Lower lobe of right lung (tissue), 2 donors: ENCODE results near the gene PGA4. TPM values are rescaled to one million over a fixed set of nuclear protein-coding genes. Genes with fewer than 3 reads are reported as not detected.
"Not testable (repeated sequence)": the region's sequence is repeated elsewhere in the genome, so short reads cannot be mapped to it uniquely, and the experiment has no call there.

Experiments used
- ATAC-seq, 2 donors: fragments of 200-7000 bp; cut with Tn5 transposase; one replicate each; pipeline ENCODE4 v1.9.1; 2020 to 2022; ENCODE audit warnings: mild to moderate bottlenecking in 2 of 2, moderate library complexity in 2 of 2
- DNase-seq: peaks from one replicate; pipeline ENCODE4 v3.0.0-alpha.2; 2020
- H3K27ac ChIP-seq: fragments of 200-600 bp; one replicate; pipeline ENCODE4 v1.8.0; 2022
- H3K27me3 ChIP-seq: fragments of 200-600 bp; one replicate; pipeline ENCODE4 v1.8.0; 2022; ENCODE audit warnings: low read depth
- H3K36me3 ChIP-seq: fragments of 200-600 bp; one replicate; pipeline ENCODE4 v1.8.0; 2022; ENCODE audit warnings: mild to moderate bottlenecking
- H3K4me1 ChIP-seq: fragments of 200-600 bp; one replicate; pipeline ENCODE4 v1.8.0; 2022
- H3K4me3 ChIP-seq: fragments of 200-600 bp; one replicate; pipeline ENCODE4 v1.8.0; 2022; ENCODE audit warnings: mild to moderate bottlenecking
- H3K9me3 ChIP-seq: fragments of 200-600 bp; one replicate; pipeline ENCODE4 v1.8.0; 2022
- intact Hi-C: fragments of 100-400 bp; cut with DNase I; formaldehyde crosslinking; loops from one replicate; pipeline ENCODE4 v1.11.0; 2022
- total RNA-seq: library from RNA; stranded (reverse); fragmentation: NEBNext Ultra II Directional; extraction: Animal tissue kit (Norgen Biotek cat#: 25700); gene quantifications from one replicate; pipeline ENCODE4 v1.2.1, GENCODE V29; 2021
- TF ChIP-seq, protein P1 (sequence below): fragments of 200-600 bp; IDR thresholded peaks from one replicate; pipeline ENCODE4 v1.8.0; 2022; ENCODE audit warnings: antibody characterized with exemption, mild to moderate bottlenecking
- donor health status: DM: no; HTN: yes; CAD: no; lungs with severe emphysema.

The PGA4 gene
- total RNA-seq, 1 donor from 2014 or later: 0.83 TPM

GRCh38 chr11:61245284-61245964 lies 23.3 kb downstream of the PGA4 start:
- DNase-seq, H3K9me3 ChIP-seq, intact Hi-C loops, H3K36me3 ChIP-seq, H3K27ac ChIP-seq, H3K4me3 ChIP-seq, H3K4me1 ChIP-seq, H3K27me3 ChIP-seq, ATAC-seq: not testable (repeated sequence)

- DNase-seq, H3K27me3 ChIP-seq, H3K4me1 ChIP-seq, H3K9me3 ChIP-seq, H3K27ac ChIP-seq, intact Hi-C loops, H3K36me3 ChIP-seq, ATAC-seq, H3K4me3 ChIP-seq: not testable (repeated sequence)
Measured at GRCh38 chr11:61248071-61248470, 25.9 kb downstream of the PGA4 start.

DNA sequence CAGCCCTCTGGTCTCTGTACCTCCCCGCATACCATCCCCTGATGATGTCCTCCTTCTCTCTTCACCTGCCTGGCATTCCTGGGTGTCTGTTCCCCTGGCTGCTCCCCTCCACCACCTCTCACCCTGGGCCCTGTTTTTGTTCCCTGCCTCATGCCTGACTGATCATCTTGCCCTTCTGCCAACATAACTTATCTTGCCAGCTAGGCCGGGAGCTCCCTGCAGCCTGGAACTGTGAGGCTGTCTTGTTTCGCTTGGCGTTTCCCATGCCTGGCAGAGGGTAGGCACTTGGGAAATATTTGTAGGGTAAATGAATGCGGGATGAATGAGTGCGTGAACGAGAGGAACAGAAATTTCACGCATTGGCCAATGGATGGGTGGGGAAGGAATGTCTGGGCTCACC lies 27.1 kb downstream of the PGA4 start:
- H3K27me3 ChIP-seq, H3K36me3 ChIP-seq, intact Hi-C loops, H3K4me3 ChIP-seq, H3K4me1 ChIP-seq, H3K27ac ChIP-seq, ATAC-seq, DNase-seq, H3K9me3 ChIP-seq: not testable (repeated sequence)

DNA sequence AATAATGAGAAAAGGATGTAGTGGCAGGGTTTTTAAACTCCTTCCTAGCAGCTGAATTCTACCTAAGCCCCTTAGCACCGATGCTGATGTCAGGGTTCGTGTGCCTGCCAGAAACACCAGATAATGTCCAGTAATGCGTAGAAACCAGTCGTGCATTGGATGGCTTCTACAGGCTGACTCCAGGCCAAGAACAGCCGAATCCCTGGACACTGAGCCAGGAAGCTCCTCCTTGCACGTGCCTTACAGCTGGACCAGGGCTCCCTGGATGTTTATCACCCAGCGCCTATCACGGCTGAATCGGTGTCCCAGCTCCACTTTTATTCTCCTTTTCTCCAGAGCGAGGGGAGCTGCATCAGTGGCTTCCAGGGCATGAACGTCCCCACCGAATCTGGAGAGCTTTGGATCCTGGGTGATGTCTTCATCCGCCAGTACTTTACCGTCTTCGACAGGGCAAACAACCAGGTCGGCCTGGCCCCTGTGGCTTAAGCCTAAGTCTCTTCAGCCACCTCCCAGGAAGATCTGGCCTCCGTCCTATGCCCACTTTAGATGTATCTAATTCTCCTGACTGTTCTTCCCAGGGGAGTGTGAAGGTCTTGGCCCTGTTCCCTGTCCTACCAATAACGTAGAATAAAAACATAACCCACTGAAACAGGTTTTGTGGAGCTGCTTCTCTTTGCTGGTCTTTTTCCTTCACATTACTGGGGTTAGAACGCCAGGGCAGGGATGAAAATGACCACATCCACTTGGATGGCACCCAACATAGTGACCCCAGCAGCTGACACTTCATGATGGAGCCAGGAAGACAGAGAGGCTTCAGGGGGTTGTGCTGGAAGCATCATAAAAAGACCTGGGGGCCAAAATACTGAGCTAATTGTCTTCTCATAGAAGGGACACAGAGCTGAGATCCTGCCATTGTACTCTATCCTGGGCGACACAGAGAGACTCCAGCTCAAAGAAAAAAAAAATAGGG lies 28.9 kb downstream of the PGA4 start:
- H3K4me1 ChIP-seq, intact Hi-C loops, H3K36me3 ChIP-seq, ATAC-seq, H3K4me3 ChIP-seq, H3K27me3 ChIP-seq, DNase-seq, H3K27ac ChIP-seq, H3K9me3 ChIP-seq: not testable (repeated sequence)

GRCh38 chr11:61252332-61252731 lies 30.2 kb downstream of the PGA4 start:
- H3K27ac ChIP-seq, ATAC-seq, H3K9me3 ChIP-seq, H3K4me1 ChIP-seq, H3K4me3 ChIP-seq, H3K36me3 ChIP-seq, DNase-seq, H3K27me3 ChIP-seq, intact Hi-C loops: not testable (repeated sequence)

GRCh38 chr11:61254403-61255025 lies 32.4 kb downstream of the PGA4 start:
- no peaks in the 10 kb centered on the region for H3K27me3 ChIP-seq
- intact Hi-C loops: no loop called here
- no peaks in the 10 kb centered on the region for H3K9me3 ChIP-seq
- DNase-seq (peak; percentile 63), ATAC-seq (peak; percentile 83 to 87)
- no peak overlapping the region for H3K27ac ChIP-seq
- no peaks in the 10 kb centered on the region for H3K4me1 ChIP-seq
- TF ChIP-seq, protein P1, sequence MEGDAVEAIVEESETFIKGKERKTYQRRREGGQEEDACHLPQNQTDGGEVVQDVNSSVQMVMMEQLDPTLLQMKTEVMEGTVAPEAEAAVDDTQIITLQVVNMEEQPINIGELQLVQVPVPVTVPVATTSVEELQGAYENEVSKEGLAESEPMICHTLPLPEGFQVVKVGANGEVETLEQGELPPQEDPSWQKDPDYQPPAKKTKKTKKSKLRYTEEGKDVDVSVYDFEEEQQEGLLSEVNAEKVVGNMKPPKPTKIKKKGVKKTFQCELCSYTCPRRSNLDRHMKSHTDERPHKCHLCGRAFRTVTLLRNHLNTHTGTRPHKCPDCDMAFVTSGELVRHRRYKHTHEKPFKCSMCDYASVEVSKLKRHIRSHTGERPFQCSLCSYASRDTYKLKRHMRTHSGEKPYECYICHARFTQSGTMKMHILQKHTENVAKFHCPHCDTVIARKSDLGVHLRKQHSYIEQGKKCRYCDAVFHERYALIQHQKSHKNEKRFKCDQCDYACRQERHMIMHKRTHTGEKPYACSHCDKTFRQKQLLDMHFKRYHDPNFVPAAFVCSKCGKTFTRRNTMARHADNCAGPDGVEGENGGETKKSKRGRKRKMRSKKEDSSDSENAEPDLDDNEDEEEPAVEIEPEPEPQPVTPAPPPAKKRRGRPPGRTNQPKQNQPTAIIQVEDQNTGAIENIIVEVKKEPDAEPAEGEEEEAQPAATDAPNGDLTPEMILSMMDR: peak; percentile 86
- H3K4me3 ChIP-seq: no peak overlapping the region
- H3K36me3 ChIP-seq: no peaks in the 10 kb centered on the region

- H3K4me3 ChIP-seq: no peak overlapping the region
- no peaks in the 10 kb centered on the region for H3K27me3 ChIP-seq
- H3K27ac ChIP-seq: no peak overlapping the region
- H3K9me3 ChIP-seq: no peaks in the 10 kb centered on the region
- H3K4me1 ChIP-seq: no peaks in the 10 kb centered on the region
- TF ChIP-seq, protein P1: no peak
- intact Hi-C loops: no loop called here
- ATAC-seq: peak in 1 of 2 donors; percentile 44
- no peaks in the 10 kb centered on the region for H3K36me3 ChIP-seq
- no peak for DNase-seq
Measured at GRCh38 chr11:61256710-61257482, 34.7 kb downstream of the PGA4 start.
